NCI-H1092 treated with DMSO at 0.1 percent for 48 hours (cell line): ENCODE results near the gene RNF215.

Experiments used
- DNase-seq: peaks from one replicate; lab custom pipeline; 2025; lab: John Stamatoyannopoulos, UW

The RNF215 gene

DNA sequence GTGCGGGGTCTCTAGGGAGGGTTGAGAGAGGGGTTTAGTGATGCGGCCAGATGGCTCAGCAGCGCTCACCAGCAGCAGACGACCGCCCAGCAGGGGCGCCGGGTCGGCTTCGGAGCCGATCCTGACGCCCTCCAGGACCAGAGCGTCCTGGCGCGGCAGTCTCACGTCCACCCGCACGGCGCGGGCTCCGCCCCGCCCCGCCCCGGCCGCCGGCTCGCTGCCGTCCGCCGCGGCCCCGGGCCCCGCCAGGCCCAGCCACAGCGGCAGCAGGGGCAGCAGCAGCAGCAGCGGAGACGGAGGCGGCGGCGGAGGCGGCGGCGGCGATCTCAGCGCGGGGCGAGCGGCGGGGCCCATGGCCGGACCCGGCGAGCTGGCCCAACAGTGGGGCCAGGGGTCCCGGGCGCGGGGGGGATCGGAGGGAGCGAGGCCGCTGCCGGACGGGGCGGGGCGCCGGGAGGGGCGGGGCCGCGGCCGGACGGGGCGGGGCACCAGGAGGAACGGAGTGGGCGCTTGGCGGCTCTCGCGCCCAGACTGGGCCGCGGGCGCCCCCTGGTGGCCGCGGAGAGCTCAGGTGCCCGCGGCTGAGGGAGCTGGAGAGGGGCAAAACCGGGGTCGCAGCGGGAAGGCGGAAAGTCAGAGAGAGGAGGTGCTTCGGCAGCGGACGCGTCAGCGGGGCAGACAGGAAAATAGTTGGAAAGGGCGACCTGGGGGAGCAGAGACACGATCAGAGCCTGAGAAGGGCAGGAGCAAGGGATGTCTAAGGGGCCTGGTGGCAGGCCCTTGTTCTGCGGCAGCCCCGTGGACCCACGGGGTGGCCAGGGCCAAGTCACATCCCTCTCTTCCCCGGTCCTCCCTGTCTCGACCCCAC, at the start of gene RNF215:
RNF215 (minus strand) TSS at position 452 of the 868 bp plus-strand sequence; CDS start at position 354, 98 bp downstream.
- DNase-seq: peak; percentile 78

DNA sequence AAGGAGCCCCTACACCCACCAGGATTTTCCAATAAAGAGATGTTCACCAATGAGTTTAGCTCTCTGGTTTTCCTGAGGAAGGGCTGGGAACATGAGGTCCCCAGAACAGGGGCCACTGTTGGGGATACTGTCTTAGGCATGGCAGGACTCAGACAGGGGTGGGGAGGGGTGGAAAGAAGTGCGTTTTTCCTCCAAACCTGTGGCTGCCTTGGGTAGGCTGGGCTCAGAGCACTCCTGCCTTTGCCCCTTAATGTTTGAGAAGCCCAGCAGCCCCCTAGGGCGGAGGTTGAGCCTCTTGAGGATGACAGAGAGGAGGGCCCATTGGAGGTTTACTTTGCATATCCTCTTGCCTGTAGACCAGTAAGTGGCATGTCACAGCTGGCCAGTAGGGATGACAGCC, 49.0 kb upstream of the RNF215 start:
- DNase-seq: no peak

- DNase-seq: no peak
Measured at GRCh38 chr22:30435674-30436126, 48.5 kb upstream of the RNF215 start.

GRCh38 chr22:30434843-30435242, 47.6 kb upstream of the RNF215 start:
- DNase-seq: no peak

- no peak for DNase-seq
Measured at GRCh38 chr22:30433773-30434172, 46.6 kb upstream of the RNF215 start.

- no peak for DNase-seq
Measured at GRCh38 chr22:30433227-30433626, 46.0 kb upstream of the RNF215 start.

- no peak for DNase-seq
Measured at GRCh38 chr22:30432520-30432919, 45.3 kb upstream of the RNF215 start.

- DNase-seq: no peak
Measured at GRCh38 chr22:30432096-30432495, 44.9 kb upstream of the RNF215 start.

DNA sequence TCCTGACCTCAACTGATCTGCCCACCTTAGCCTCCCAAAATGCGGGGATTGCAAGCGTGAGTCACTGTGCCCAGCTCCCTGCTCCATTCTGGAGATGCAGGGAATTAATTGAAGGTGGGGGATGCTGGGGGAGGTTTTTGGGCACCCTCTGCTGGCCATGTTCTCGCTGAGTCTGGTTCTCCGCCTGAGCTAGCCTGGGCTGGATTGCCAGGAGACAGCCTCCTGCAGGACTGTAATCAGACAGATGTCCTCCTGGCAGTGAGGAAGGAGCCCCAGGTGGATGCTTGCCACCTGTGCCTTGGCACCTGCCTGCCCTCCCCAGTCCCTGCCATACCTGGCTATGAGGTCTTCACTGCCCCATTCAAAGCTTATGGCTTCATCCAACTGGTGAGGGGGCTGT, 43.7 kb upstream of the RNF215 start:
- DNase-seq: no peak

- no peak for DNase-seq
Measured at GRCh38 chr22:30429887-30430286, 42.7 kb upstream of the RNF215 start.

DNA sequence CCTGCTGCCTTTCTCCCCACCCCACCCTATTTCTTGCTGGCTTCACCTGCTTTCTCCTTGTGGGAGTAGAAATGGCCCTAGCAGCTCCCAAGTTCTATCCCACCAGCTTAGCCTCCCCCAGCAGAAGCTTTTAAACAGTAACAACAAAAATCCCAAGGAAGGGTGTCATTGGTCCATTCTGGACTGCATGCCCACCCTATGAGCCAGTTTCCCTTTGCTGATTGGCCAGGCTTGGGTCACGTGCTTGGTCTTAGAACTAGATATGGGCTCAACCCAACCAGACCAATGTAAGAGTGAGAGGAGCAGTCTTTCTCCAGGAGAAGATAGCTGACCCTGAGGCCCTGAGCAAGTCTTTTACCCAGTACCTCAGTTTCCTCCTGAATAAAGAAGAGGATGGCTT, 40.7 kb upstream of the RNF215 start:
- DNase-seq: no peak

- peak; percentile 43 for DNase-seq
Measured at GRCh38 chr22:30426388-30427353, 39.5 kb upstream of the RNF215 start.

DNA sequence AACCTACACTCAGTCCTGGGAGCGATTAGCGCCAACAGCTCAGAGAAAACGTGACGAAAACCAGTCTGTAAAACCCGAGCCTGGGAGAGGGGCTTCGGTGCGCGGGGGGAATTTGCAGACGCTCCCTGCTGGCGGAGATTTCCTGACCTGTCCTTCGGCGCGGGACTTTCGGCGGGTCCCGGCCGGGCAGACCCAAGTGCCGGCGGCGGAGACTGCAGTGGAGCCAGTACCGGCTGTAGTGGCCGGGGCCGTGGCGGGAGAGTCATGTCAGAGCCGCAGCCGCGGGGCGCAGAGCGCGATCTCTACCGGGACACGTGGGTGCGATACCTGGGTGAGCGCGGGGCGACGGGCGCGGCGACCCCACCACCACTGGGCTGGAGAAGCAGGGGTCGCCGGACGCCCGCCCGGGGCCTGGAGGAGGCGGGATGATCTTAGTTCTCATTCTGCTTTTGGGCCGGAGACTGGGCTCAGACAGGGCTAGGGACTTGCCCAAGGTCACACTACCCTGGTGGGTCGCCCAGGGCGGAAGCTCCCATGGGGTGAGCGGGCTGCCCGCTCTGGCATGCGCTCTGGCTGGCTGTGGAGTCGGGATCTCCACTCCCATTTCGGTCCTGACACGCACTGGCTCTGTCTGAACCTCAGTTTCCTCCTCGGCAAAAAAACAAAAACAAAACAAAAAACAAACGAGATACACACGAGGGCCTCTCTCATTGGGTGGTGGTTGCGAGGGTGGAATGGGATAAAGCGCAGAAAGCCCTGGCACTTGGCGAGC, 38.6 kb upstream of the RNF215 start, which contains the start of gene MTFP1:
MTFP1 (plus strand) TSS at position 153 of the 772 bp plus-strand sequence; CDS start at position 265, 112 bp downstream.
- DNase-seq: peak; percentile 52

DNA sequence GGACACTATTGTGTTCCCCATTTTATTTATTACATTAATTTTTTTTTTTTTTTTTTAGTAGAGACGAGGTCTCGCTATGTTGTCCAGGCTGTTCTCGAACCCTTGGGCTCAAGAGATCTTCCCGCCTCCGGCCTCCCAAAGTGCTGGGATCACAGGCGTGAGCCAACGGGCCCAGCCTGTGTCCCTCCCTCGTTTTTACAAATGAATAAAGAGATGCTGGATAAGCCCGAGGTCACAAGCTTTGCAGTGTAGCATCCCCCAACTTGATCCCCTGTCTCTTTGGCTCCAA, 38.1 kb upstream of the RNF215 start:
- DNase-seq: no peak

GRCh38 chr22:30424534-30425326, 37.5 kb upstream of the RNF215 start:
- DNase-seq: peak; percentile 46

DNA sequence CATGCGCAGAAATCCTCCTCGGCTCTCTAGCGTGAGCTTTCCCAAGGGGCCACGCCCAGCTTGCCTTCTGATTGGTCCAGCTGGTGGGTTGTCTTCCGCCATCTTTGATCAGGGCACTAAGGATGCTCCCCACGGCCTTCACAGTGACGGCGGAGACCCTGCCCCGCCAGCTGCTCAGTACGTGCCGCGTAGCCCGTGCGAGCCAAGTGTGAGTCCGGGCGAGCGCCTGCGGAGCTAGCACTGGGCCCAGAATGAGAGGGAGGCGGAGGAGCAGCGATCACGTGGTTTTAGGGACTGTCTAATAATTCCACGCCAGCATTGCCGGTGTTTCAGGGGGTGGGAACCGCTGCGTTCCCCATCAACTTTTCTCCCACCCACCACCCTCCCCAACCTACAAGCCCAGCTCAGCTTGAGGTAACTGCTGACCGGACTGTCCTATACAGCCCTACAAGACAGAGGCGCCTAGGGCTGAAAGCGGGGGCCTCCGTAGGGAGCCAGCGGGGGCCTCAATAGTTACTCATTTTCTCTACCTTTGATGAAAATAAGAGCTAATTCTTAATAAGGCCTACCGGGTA, 36.8 kb upstream of the RNF215 start:
- DNase-seq: peak; percentile 99

DNA sequence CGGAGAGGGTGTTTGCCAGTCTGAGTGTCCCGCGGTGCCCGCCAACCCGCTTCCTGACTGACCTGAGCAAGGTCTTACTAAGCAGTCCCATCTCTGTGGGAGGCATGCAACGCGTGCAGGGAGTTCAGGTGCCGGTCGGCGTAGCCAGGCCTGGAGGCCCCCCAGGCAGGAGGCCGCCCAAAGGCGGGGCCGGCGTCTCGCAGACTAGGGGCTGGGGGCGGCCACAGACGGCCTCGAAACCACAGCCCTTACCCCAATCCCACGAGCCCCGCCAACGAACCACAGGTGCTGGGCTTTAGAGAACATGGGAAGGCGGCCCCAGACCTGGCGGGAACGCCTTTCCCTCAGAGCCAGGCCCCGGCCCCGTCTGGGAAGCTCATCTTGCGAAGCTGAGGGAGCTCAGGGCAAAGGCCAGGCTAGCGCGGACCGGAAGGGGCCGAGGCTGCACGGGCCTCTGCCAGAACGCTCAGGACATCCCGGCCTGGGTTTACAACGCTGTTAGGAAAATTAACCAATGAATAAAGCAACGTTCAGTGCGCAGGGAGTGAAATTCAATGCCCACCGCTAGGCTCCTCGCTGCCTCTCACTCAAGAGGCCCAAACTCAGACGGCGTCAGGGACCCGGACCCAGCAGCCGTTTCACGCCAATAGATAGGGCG, 36.2 kb upstream of the RNF215 start:
- no peak for DNase-seq

DNA sequence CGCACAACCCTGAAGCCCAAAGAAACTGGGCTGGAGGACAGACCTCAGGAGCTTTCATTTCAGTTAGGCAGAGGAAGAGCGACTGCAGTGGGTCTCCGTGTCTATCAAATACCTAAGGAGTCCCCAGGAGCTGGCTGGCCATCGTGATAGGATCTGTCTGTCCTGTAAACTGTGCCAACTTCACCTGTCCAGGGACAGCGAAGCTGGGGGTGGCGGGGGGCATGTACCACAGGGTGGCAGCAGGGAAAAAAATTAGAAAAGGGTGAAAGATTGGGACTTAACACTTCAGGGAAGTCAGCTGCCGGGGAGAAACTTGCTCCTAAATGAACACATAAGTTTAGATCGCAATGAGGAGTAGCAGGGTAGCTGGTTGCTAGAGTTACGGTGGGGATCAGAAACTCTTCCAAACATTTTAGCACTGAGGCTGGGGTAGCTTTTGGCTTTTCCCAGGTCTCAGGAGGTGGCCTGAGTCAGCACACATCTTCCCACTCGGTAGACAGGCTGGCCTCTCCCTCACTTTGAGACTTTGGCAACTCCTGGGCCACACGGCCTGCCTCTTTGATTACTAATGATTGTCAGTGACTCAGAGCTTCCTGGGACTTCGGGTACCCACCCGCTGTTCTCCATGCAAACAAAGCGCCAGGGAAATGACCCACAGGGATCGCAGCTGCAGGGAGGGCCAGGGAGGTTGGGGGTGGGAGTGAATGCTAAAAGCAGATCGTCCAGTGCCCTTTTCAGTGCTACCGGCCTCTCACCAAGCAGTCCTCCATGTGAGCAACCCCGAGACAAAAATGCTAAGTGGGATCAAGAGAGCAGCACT, 35.5 kb upstream of the RNF215 start:
- peak; percentile 34 for DNase-seq
